CD14-positive monocyte (primary cell): ENCODE results near the gene RGS7. TPM values are rescaled to one million over a fixed set of nuclear protein-coding genes. Genes with fewer than 3 reads are reported as not detected.

ENCODE experiments used
- DNase-seq, 3 donors: peaks; one replicate each; pipeline ENCODE4 v3.0.0-alpha.2; 2011 to 2022
- H2AFZ ChIP-seq: 2 replicates; pipeline ENCODE4 v1.6.0; 2012; ENCODE audit warnings: mild to moderate bottlenecking, low read depth, low read length, inconsistent platforms; ENCODE audit not compliant: insufficient read depth, poor library complexity, severe bottlenecking
- H3K27ac ChIP-seq, 2 donors: 1 replicate in 1 of 2; 2 replicates in 1 of 2; pipeline ENCODE4 v1.5.1; 2012 to 2013; ENCODE audit warnings: low read length in 2 of 2, control low read depth in 1 of 2, inconsistent platforms in 1 of 2, low read depth in 1 of 2, mild to moderate bottlenecking in 1 of 2
- H3K27me3 ChIP-seq, 2 donors: one replicate each; pipeline versions ENCODE4 v1.6.0 to v1.6.1; 2011 to 2013; ENCODE audit warnings: low read length in 2 of 2; ENCODE audit not compliant: control insufficient read depth in 2 of 2, insufficient read depth in 2 of 2
- H3K36me3 ChIP-seq, 2 donors: replicated peaks in 1 of 2; 1 replicate in 1 of 2; 2 replicates in 1 of 2; pipeline versions ENCODE4 v1.5.1 to v1.6.1; 2012 to 2013; ENCODE audit warnings: low read length in 2 of 2, control low read depth in 1 of 2, inconsistent platforms in 1 of 2, mild to moderate bottlenecking in 1 of 2; ENCODE audit not compliant: insufficient read depth in 2 of 2, control insufficient read depth in 1 of 2
- H3K4me1 ChIP-seq, 2 donors: 1 replicate in 1 of 2; 2 replicates in 1 of 2; pipeline versions ENCODE4 v1.5.1 to v1.6.1; 2012 to 2013; ENCODE audit warnings: low read length in 2 of 2, control low read depth in 1 of 2, inconsistent platforms in 1 of 2, mild to moderate bottlenecking in 1 of 2, moderate library complexity in 1 of 2; ENCODE audit not compliant: insufficient read depth in 2 of 2, control insufficient read depth in 1 of 2
- H3K4me2 ChIP-seq: replicated peaks from 2 replicates; pipeline ENCODE3; 2012; ENCODE audit warnings: low read length, moderate library complexity, mild to moderate bottlenecking; ENCODE audit not compliant: poor library complexity, severe bottlenecking; ENCODE audit errors: extremely low read depth
- H3K4me3 ChIP-seq, 3 experiments: fragments of 200-600 bp in 1 of 3; sonication (generic) in 1 of 3; replicated peaks in 1 of 3; 1 replicate in 2 of 3; 2 replicates in 1 of 3; pipeline ENCODE4 v1.5.1; 2011 to 2013; ENCODE audit warnings: low read length in 3 of 3, mild to moderate bottlenecking in 3 of 3, control low read depth in 2 of 3, low read depth in 2 of 3, inconsistent platforms in 1 of 3, moderate library complexity in 1 of 3
- H3K79me2 ChIP-seq: 2 replicates; pipeline ENCODE4 v1.6.0; 2012; ENCODE audit warnings: mild to moderate bottlenecking, control low read depth, inconsistent platforms, low read length, moderate library complexity; ENCODE audit not compliant: insufficient read depth
- H3K9ac ChIP-seq: 2 replicates; pipeline ENCODE4 v1.6.0; 2017; ENCODE audit warnings: low read length, mild to moderate bottlenecking; ENCODE audit not compliant: insufficient read depth, poor library complexity, severe bottlenecking
- H3K9me3 ChIP-seq, 2 donors: replicated peaks in 1 of 2; 1 replicate in 1 of 2; 2 replicates in 1 of 2; pipeline versions ENCODE4 v1.5.1 to v1.6.1; 2012 to 2013; ENCODE audit warnings: low read length in 2 of 2, control low read depth in 1 of 2; ENCODE audit not compliant: control insufficient read depth in 1 of 2, insufficient read depth in 1 of 2
- H4K20me1 ChIP-seq: 2 replicates; pipeline ENCODE4 v1.6.0; 2012; ENCODE audit warnings: mild to moderate bottlenecking, low read length, control low read depth, moderate library complexity; ENCODE audit not compliant: insufficient read depth
- H3K27ac Mint-ChIP-seq, 7 donors: one replicate each; pipeline ENCODE4 v1.8.0; 2020; ENCODE audit warnings: mild to moderate bottlenecking in 7 of 7, mixed read lengths in 7 of 7, moderate library complexity in 6 of 7, inconsistent platforms in 2 of 7
- H3K27me3 Mint-ChIP-seq, 3 donors: one replicate each; pipeline ENCODE4 v1.8.0; 2021 to 2022; ENCODE audit warnings: low read depth in 3 of 3, mild to moderate bottlenecking in 3 of 3, mixed read lengths in 3 of 3, moderate library complexity in 3 of 3, inconsistent platforms in 1 of 3
- H3K36me3 Mint-ChIP-seq, 2 donors: one replicate each; pipeline ENCODE4 v1.8.0; 2020; ENCODE audit warnings: mixed read lengths in 2 of 2, inconsistent platforms in 1 of 2, mild to moderate bottlenecking in 1 of 2
- H3K4me1 Mint-ChIP-seq: one replicate; pipeline ENCODE4 v1.8.0; 2020; ENCODE audit warnings: mild to moderate bottlenecking, mixed read lengths
- H3K4me3 Mint-ChIP-seq, 2 donors: one replicate each; pipeline ENCODE4 v1.8.0; 2020; ENCODE audit warnings: mild to moderate bottlenecking in 2 of 2, mixed read lengths in 2 of 2, moderate library complexity in 1 of 2
- H3K9me3 Mint-ChIP-seq, 7 donors: one replicate each; pipeline ENCODE4 v1.8.0; 2020 to 2022; ENCODE audit warnings: mixed read lengths in 7 of 7, mild to moderate bottlenecking in 6 of 7, moderate library complexity in 6 of 7, inconsistent platforms in 2 of 7
- CTCF ChIP-seq: fragments of 200-600 bp; IDR thresholded peaks from one replicate; pipeline ENCODE4 v1.8.0; 2022; ENCODE audit warnings: antibody characterized with exemption, mild to moderate bottlenecking
- WGBS: methylation state at CpG from one replicate; pipeline ENCODE4 v1.1.5; 2013; ENCODE audit warnings: missing lambda C conversion rate; ENCODE audit not compliant: insufficient coverage; 5-methylcytosine and 5-hydroxymethylcytosine counted together
- intact Hi-C, 2 donors: fragments of 100-400 bp; cut with micrococcal nuclease; formaldehyde crosslinking; loops; one replicate each; pipeline versions ENCODE4 v1.15.0 to v1.15.1; 2023
- polyA plus RNA-seq, 3 donors: library from polyadenylated mRNA; depleted of rRNA in 1 of 3; unstranded in 2 of 3; stranded (reverse) in 1 of 3; fragments of 300-500 nt in 2 of 3; fragments of >200 nt in 1 of 3; fragmentation: Illumina TruSeq in 2 of 3; gene quantifications; 1 replicate in 2 of 3; 2 replicates in 1 of 3; pipeline ENCODE4 v1.2.3, GENCODE V29; 2012 to 2021

The RGS7 gene
- polyA plus RNA-seq, 3 donors, result not detected

GRCh38 chr1:241391926-241392710, 35.1 kb upstream of the RGS7 start:
- Mint-ChIP-seq H3K9me3 (peaks cover 0 to 9% (median 3%) of the 10 kb centered on the region in 7 donors), H3K36me3 (no peaks in the 10 kb centered on the region), H3K27ac (no peak overlapping the region), H3K4me1 (no peaks in the 10 kb centered on the region), H3K4me3 (no peak overlapping the region), H3K27me3 (peaks cover 0 to 3% (median 2%) of the 10 kb centered on the region in 3 donors)
- TF ChIP-seq CTCF, result no peak
- Histone ChIP-seq H3K4me2 (no peak overlapping the region), H3K9me3 (no peaks in the 10 kb centered on the region), H4K20me1 (no peaks in the 10 kb centered on the region), H3K27ac (no peak overlapping the region), H2AFZ (no peak overlapping the region), H3K4me1 (no peaks in the 10 kb centered on the region), H3K27me3 (no peaks in the 10 kb centered on the region), H3K9ac (no peak overlapping the region), H3K36me3 (no peaks in the 10 kb centered on the region), H3K4me3 (no peak overlapping the region), H3K79me2 (no peaks in the 10 kb centered on the region)
- WGBS, result 60% methylated on average over 1 of the region's 5 CpGs
- intact Hi-C loops, result no loop called here
- no peak for DNase-seq

- Histone ChIP-seq H3K4me1 (no peaks in the 10 kb centered on the region), H2AFZ (no peak overlapping the region), H3K4me3 (no peak overlapping the region), H3K9ac (no peak overlapping the region), H3K27me3 (no peaks in the 10 kb centered on the region), H3K79me2 (no peaks in the 10 kb centered on the region), H3K4me2 (no peak overlapping the region), H4K20me1 (no peaks in the 10 kb centered on the region), H3K9me3 (no peaks in the 10 kb centered on the region), H3K27ac (no peak overlapping the region), H3K36me3 (no peaks in the 10 kb centered on the region)
- H3K9me3 Mint-ChIP-seq, result peaks cover 0 to 6% (median 0%) of the 10 kb centered on the region in 7 donors
- no peaks in the 10 kb centered on the region for H3K36me3 Mint-ChIP-seq
- no peak overlapping the region for H3K27ac Mint-ChIP-seq
- no peak overlapping the region for H3K4me3 Mint-ChIP-seq
- no peak for DNase-seq
- 86% methylated on average over 2 of the region's 2 CpGs for WGBS
- peaks cover 0 to 3% (median 0%) of the 10 kb centered on the region in 3 donors for H3K27me3 Mint-ChIP-seq
- H3K4me1 Mint-ChIP-seq, result no peaks in the 10 kb centered on the region
- intact Hi-C loops, result no loop called here
- TF ChIP-seq CTCF, result no peak
Observed at GRCh38 chr1:241390526-241390925, 33.5 kb upstream of the RGS7 start.
